SK-N-MC (cell line): ENCODE results near the gene LHCGR.

ENCODE experiments used
- EZH2 ChIP-seq: fragments of 200-600 bp; sonication (generic); IDR thresholded peaks from one replicate; pipeline ENCODE4 v1.6.1; 2017; ENCODE audit warnings: antibody characterized with exemption
- FOXP2 ChIP-seq: optimal IDR thresholded peaks from 2 replicates; pipeline ENCODE3; 2011; ENCODE audit warnings: mild to moderate bottlenecking, moderate library complexity; ENCODE audit not compliant: insufficient read depth; ENCODE audit errors: extremely low read length, control extremely low read depth
- POLR2AphosphoS5 ChIP-seq: IDR thresholded peaks from 2 replicates; pipeline ENCODE4 v1.6.1; 2012; ENCODE audit warnings: mild to moderate bottlenecking, low read depth, low read length, borderline replicate concordance

DNA sequence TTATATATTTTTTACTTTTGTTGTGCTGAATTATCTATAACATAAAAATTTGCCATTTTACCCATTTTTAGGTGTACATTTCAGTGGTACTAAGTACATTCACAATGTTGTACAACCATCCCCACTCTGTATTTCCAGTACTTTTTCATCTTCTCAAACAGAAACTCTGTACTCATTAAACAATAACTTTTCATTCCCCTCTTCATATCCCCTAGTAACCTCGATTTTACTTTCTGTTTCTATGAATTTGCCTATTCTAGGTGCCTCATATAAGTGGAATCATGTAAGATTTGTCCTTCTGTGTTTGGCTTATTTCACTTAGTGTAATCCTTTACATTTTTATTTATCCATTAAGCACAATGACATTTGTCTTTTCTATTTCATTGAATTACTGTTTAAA, 86.5 kb downstream of the LHCGR start:
- TF ChIP-seq EZH2 = no peak
- TF ChIP-seq POLR2AphosphoS5 = no peak
- TF ChIP-seq FOXP2 = no peak
